K562 (cell line): ENCODE data around the gene PHPT1. TPM values are rescaled to one million over a fixed set of nuclear protein-coding genes. Genes with fewer than 3 reads are reported as not detected.

Source experiments
- ATAC-seq: fragments of 200-7000 bp; cut with Tn5 transposase; 3 replicates; pipeline ENCODE4 v1.9.1; 2020; ENCODE audit warnings: moderate library complexity
- BruUV-seq: library from RNA; stranded (reverse); fragments of 400-500 nt; replicated peaks from 2 replicates; lab custom pipeline; 2021; lab: Mats Ljungman, UMichigan
- CTCF ChIA-PET: fragments of 300-600 bp; formaldehyde crosslinking; extraction: SDS; loops from one replicate; lab custom pipeline; 2021; ENCODE audit warnings: low intra/inter-chr PET ratio; lab: Yijun Ruan, JAX
- POLR2A ChIA-PET: fragments of 300-600, 350-650 bp; sonication (Branson Sonifier 250); formaldehyde crosslinking; extraction: SDS; loops from one replicate; lab custom pipeline; 2021; ENCODE audit warnings: antibody characterized with exemption, inconsistent platforms; lab: Yijun Ruan, JAX
- DNase-seq, 4 experiments: peaks; one replicate each; pipeline versions ENCODE4 v3.0.0 to v3.0.0-alpha.2; 2011 to 2018; ENCODE audit warnings: low spot score in 3 of 4, mixed read lengths in 3 of 4; ENCODE audit errors: extremely low read depth in 1 of 4
- FAIRE-seq: peaks from 2 replicates; lab custom pipeline; 2011; peaks lifted over from hg19 to GRCh38; lab: Jason Lieb, UNC
- H2AFZ ChIP-seq: 2 replicates; pipeline ENCODE4 v1.6.0; 2011; ENCODE audit warnings: low read depth, low read length, control low read depth, inconsistent platforms
- H3K27ac ChIP-seq: fragments of 200-600 bp; 3 replicates; pipeline ENCODE4 v1.8.0; 2011; ENCODE audit warnings: low read depth, mild to moderate bottlenecking, control low read depth, inconsistent platforms, low read length, moderate library complexity, mixed read lengths; ENCODE audit errors: extremely low read depth
- H3K27me3 ChIP-seq, 2 experiments: fragments of 300-600 bp in 1 of 2; 2 replicates in 1 of 2; 3 replicates in 1 of 2; pipeline versions ENCODE4 v1.6.0 to v1.8.0; 2011; ENCODE audit warnings: inconsistent platforms in 2 of 2, low read length in 2 of 2, mild to moderate bottlenecking in 1 of 2, mixed read lengths in 1 of 2, moderate library complexity in 1 of 2; ENCODE audit not compliant: control insufficient read depth in 2 of 2, insufficient read depth in 2 of 2
- H3K36me3 ChIP-seq: fragments of 300-600 bp; 3 replicates; pipeline ENCODE4 v1.8.0; 2011; ENCODE audit warnings: mild to moderate bottlenecking, low read length, inconsistent platforms; ENCODE audit not compliant: control insufficient read depth, insufficient read depth
- H3K4me1 ChIP-seq, 2 experiments: fragments of 200-600 bp in 1 of 2; replicated peaks in 1 of 2; 2 replicates in 1 of 2; 3 replicates in 1 of 2; pipeline versions ENCODE4 v1.5.1 to v1.8.0; 2011; ENCODE audit warnings: inconsistent platforms in 2 of 2, low read length in 2 of 2, mild to moderate bottlenecking in 1 of 2, mixed read lengths in 1 of 2, moderate library complexity in 1 of 2; ENCODE audit not compliant: control insufficient read depth in 2 of 2, insufficient read depth in 2 of 2
- H3K4me2 ChIP-seq: 2 replicates; pipeline ENCODE4 v1.6.1; 2011; ENCODE audit warnings: low read length, control low read depth, inconsistent platforms, mixed read lengths; ENCODE audit not compliant: insufficient read depth
- H3K4me3 ChIP-seq: fragments of 200-600 bp; sonication (generic), shearing (Covaris generic); 2 replicates; pipeline ENCODE4 v1.5.1; 2016; ENCODE audit warnings: control low read depth, inconsistent platforms
- H3K79me2 ChIP-seq: fragments of 200-600 bp; 3 replicates; pipeline ENCODE4 v1.8.0; 2011; ENCODE audit warnings: low read length, inconsistent platforms; ENCODE audit not compliant: control insufficient read depth, insufficient read depth
- H3K9ac ChIP-seq, 2 experiments: 2 replicates each; pipeline versions ENCODE4 v1.6.0 to v1.6.1; 2011; ENCODE audit warnings: low read depth in 2 of 2, low read length in 2 of 2, control low read depth in 1 of 2, inconsistent platforms in 1 of 2, mild to moderate bottlenecking in 1 of 2, mixed read lengths in 1 of 2; ENCODE audit not compliant: insufficient read depth in 1 of 2
- H3K9me1 ChIP-seq: one replicate; pipeline ENCODE4 v1.6.0; 2011; ENCODE audit warnings: inconsistent platforms, mild to moderate bottlenecking, low read length, moderate library complexity; ENCODE audit not compliant: control insufficient read depth, insufficient read depth
- H3K9me3 ChIP-seq: replicated peaks from 2 replicates; pipeline ENCODE4 v1.5.1; 2011; ENCODE audit warnings: low read depth, low read length, inconsistent platforms; ENCODE audit not compliant: control insufficient read depth, insufficient read depth
- H4K20me1 ChIP-seq: replicated peaks from 2 replicates; pipeline ENCODE4 v1.6.1; 2011; ENCODE audit warnings: low read length, inconsistent platforms, mixed read lengths; ENCODE audit not compliant: control insufficient read depth, insufficient read depth
- ATF3 ChIP-seq, 2 experiments: fragments of 450-650 bp in 1 of 2; sonication (generic) in 1 of 2; formaldehyde crosslinking in 1 of 2; IDR thresholded peaks in 1 of 2; conservative IDR thresholded peaks in 1 of 2; 2 replicates each; pipeline versions ENCODE4 v1.6.1 to v1.8.1; 2016 to 2023; ENCODE audit warnings: mild to moderate bottlenecking in 2 of 2, moderate library complexity in 2 of 2, inconsistent platforms in 1 of 2, missing genetic modification reagents in 1 of 2
- ATF4 ChIP-seq: fragments of 450-650 bp; formaldehyde crosslinking; IDR thresholded peaks from 2 replicates; pipeline ENCODE4 v1.4.0; 2022; ENCODE audit warnings: mild to moderate bottlenecking, moderate library complexity
- CBFB ChIP-seq: sonication (generic); formaldehyde crosslinking; IDR thresholded peaks from 2 replicates; pipeline ENCODE4 v1.4.0; 2020; ENCODE audit warnings: mild to moderate bottlenecking, missing genetic modification reagents
- FOS ChIP-seq: IDR thresholded peaks from 3 replicates; pipeline ENCODE4 v1.6.1; 2011; ENCODE audit not compliant: insufficient read length; ENCODE audit errors: extremely low read depth
- GABPB1 ChIP-seq: sonication (generic); formaldehyde crosslinking; IDR thresholded peaks from 2 replicates; pipeline ENCODE4 v1.8.0; 2022; ENCODE audit warnings: mild to moderate bottlenecking, missing genetic modification reagents
- RBM22 ChIP-seq: fragments of 200-400 bp; formaldehyde crosslinking; IDR thresholded peaks from 2 replicates; pipeline ENCODE4 v1.6.1; 2018; ENCODE audit warnings: low read length, low read depth; ENCODE audit not compliant: poor library complexity, severe bottlenecking
- TFE3 ChIP-seq: fragments of 450-650 bp; formaldehyde crosslinking; IDR thresholded peaks from 2 replicates; pipeline ENCODE4 v1.4.0; 2020; ENCODE audit warnings: mild to moderate bottlenecking, mixed read lengths
- THAP12 ChIP-seq: fragments of 250-450 bp; sonication (Bioruptor Pico); IDR thresholded peaks from 2 replicates; pipeline ENCODE4 v1.9.0; 2021; ENCODE audit warnings: mild to moderate bottlenecking, inconsistent platforms
- VEZF1 ChIP-seq: fragments of 200-800 bp; sonication (Bioruptor generic); IDR thresholded peaks from 2 replicates; pipeline ENCODE4 v1.6.1; 2017; ENCODE audit warnings: missing genetic modification characterization, missing compliant biosample characterization
- WGBS: fragments of 100-300 bp; shearing (Covaris generic); methylation state at CpG from one replicate; pipeline ENCODE4 v1.1.6; 2016; ENCODE audit warnings: low coverage, mixed read lengths; ENCODE audit not compliant: insufficient coverage; ENCODE audit errors: missing lambda C conversion rate; 5-methylcytosine and 5-hydroxymethylcytosine counted together
- in situ Hi-C: fragments of 300-500 bp; cut with MboI; formaldehyde crosslinking; loops from 4 replicates; pipeline ENCODE4 v1.15.0; 2018; ENCODE audit warnings: inconsistent platforms, mixed read lengths
- intact Hi-C: fragments of 100-400 bp; cut with micrococcal nuclease; formaldehyde crosslinking; loops from 2 replicates; pipeline ENCODE4 v1.14.2; 2022
- polyA plus RNA-seq, 8 experiments: library from polyadenylated mRNA; depleted of rRNA in 4 of 8; stranded (reverse) in 5 of 8; unstranded in 3 of 8; fragments of >200 nt; fragmentation: Nextera tagmentation in 2 of 8; fragmentation: Illumina TruSeq in 1 of 8; extraction: Ambion mirVana in 2 of 8; extraction: Trizol in 1 of 8; gene quantifications; 2 replicates each; pipeline versions ENCODE4 v1.2.1 to v1.2.3, GENCODE V29; 2011 to 2014; ENCODE audit warnings: inconsistent platforms in 1 of 8, missing spikeins in 1 of 8
- total RNA-seq, 7 experiments: library from RNA; depleted of rRNA in 6 of 7; stranded (reverse); fragments of >200 nt in 6 of 7; fragmentation: Illumina TruSeq in 2 of 7; extraction: Trizol in 2 of 7; gene quantifications; 2 replicates each; pipeline versions ENCODE4 v1.2.1 to v1.2.3, GENCODE V29; 2011 to 2021; ENCODE audit warnings: low replicate concordance in 1 of 7

PHPT1 gene
- total and polyA plus RNA-seq, 9 of the 15 experiments (the other 6 are each of a cell fraction or from before 2014, with no cell fraction given), result 20.9 to 166 (median 129) TPM

GRCh38 chr9:136847088-136847825 lies 2.0 kb upstream of the PHPT1 start:
- ATAC-seq (peak; percentile 49), DNase-seq (peak; percentile 71 to 86 (median 80)), FAIRE-seq (no peak)
- H3K27ac ChIP-seq, result peak overlapping the region; percentile 89
- peak overlapping the region; percentile 91; the same call in 1 of the 2 replicates for H2AFZ ChIP-seq
- H3K9me1 ChIP-seq, result no peaks in the 10 kb centered on the region
- ChIA-PET CTCF (interaction anchor here (0.7 kb wide), 1 partner anchor 95 kb away, joined by 3 read pairs; no protein-coding TSS in a partner anchor), POLR2A (interaction anchor here (0.6 to 1.8 kb wide), 11 partner anchors 9 to 223 kb away, joined by 3 to 8 read pairs (median 4); partner anchors contain the start of genes EDF1 and SAPCD2)
- H3K9ac ChIP-seq, result peak overlapping the region; percentile 92 to 97
- intact Hi-C loops, result loop anchor here (5.0 kb wide), 1 partner anchor 95 kb away; the partner anchor contains the start of gene FBXW5
- peaks cover 13 to 85% of the 10 kb centered on the region in 2 experiments; a peak in 4 of 5 replicates for H3K4me1 ChIP-seq
- WGBS, result 62% methylated on average over 35 of the region's 75 CpGs
- H3K4me2 ChIP-seq, result peak overlapping the region; percentile 97
- BruUV-seq, result no TSS peak
- in situ Hi-C loops, result no loop called here
- peaks cover 27% of the 10 kb centered on the region for H3K79me2 ChIP-seq
- 0 out of 2 replicates have a peak, but pooled peaks cover 5% of the 10 kb centered on the region for H4K20me1 ChIP-seq
- peak overlapping the region; percentile 95 for H3K4me3 ChIP-seq
- peaks cover 21% of the 10 kb centered on the region; the same call in 1 of the 3 replicates for H3K36me3 ChIP-seq
- no peaks in the 10 kb centered on the region for H3K9me3 ChIP-seq
- H3K27me3 ChIP-seq, result no peaks in the 10 kb centered on the region
- peak; percentile 12 for TF ChIP-seq RBM22
- 0 out of 2 replicates have a peak, but pooled peaks have one; percentile 59 for TF ChIP-seq CBFB (CRISPR knock-in tag)
- TF ChIP-seq VEZF1 (CRISPR knock-in tag), result peak; percentile 61
- 0 out of 2 replicates have a peak, but pooled peaks have one; percentile 9 for TF ChIP-seq ATF4 (CRISPR knock-in tag)
- TF ChIP-seq FOS, result no peak
- no peak; the same call in 1 of the 2 replicates for TF ChIP-seq TFE3
- peak; percentile 45; the same call in 1 of the 2 replicates for TF ChIP-seq THAP12 (CRISPR knock-in tag)
- TF ChIP-seq ATF3 (IDR thresholded peaks at IDR 0.05), result peak; percentile 35; the same call in 1 of the 2 replicates
- no peak for TF ChIP-seq ATF3 (CRISPR knock-in tag; conservative IDR thresholded peaks at IDR 0.05)
- 0 out of 2 replicates have a peak, but pooled peaks have one; percentile 42 for TF ChIP-seq GABPB1 (CRISPR knock-in tag)
